HG02588 (cell line): ENCODE measurements around the gene SLC29A3.

ENCODE experiments used
- ATAC-seq: cut with Tn5 transposase; IDR thresholded peaks from one replicate; pipeline ENCODE4 v1.9.1; 2021; ENCODE audit warnings: mild to moderate bottlenecking, moderate library complexity; ENCODE audit not compliant: unreplicated experiment

The SLC29A3 gene

DNA sequence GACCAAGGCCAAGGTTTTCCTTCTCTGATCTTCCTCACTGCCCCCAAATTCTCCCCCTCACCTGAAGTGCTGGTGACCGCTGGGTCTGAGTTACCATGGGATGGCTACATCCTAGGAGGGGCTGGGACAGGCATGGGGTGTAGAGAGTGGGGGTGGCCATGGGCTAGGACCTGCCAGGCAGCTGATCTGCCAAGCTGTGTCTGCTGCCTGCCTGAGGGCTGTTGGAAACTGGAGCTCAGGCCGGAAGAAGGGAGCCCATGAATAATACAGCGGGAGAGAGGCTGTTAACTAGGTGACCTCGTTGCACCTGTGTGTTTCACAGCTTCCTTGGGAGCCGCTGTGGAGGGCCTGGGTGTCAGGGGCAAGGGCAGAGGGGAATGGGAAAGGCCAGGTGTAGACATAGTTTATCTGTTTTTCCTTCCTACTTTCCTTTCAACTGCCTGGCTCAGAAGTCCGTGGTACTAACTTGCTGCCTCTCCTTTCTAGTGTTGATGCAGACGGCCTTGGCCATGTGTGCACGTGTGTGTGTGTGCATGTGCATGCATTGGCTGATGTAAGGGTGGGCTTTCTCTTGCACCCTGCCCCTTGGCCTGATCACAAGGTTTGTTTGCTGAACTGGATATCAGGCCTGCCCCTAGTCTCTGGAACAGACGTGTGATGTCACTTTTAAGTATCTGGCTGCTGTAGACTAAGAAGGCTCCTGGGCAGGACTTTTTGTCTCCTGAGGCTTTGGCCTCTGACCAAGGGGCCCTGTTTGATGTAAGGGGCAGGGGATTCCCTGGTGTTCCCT, 89.6 kb downstream of the SLC29A3 start:
- ATAC-seq = no peak

DNA sequence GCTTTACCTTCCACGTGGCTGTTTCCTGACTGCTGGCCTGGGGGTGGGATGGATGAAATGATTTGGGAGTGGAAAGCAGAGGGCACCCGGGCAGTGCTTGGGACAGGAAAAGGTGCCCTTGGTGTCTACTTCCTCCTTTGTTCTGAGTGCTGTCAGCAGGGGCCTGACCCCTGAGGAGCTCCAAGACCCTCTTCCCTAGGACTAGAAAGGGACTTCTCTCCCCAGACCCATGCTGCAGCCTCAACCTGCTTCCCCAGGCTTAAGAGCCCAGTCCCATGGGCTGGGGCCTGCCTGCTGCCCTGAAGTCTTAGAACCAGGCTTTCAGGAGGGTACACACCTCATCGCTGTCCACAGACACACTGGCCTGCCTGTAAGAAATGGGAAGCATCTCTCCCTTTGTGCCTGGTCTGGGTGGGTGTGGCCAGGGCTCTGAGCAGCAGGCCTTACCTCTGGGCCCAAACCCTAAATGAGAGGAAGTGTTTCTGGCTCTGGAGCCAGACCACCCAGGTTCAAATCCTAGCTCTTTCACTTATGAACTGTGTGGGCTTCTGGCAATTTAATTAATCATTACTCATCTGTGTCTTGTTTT, 90.6 kb downstream of the SLC29A3 start:
- ATAC-seq = no peak
